Activated T-cell treated with anti-CD3 and anti-CD28 coated beads, Interleukin-2, amount 50 U/mL, for 4 hours (primary cell): ENCODE measurements around the gene ATG7. TPM values are rescaled to one million over a fixed set of nuclear protein-coding genes. Genes with fewer than 3 reads are reported as not detected.

Source experiments
- ATAC-seq, 2 donors: fragments of 200-7000 bp; cut with Tn5 transposase; one replicate each; pipeline ENCODE4 v1.10.0; 2021
- DNase-seq: peaks from one replicate; pipeline ENCODE4 v3.0.0-alpha.2; 2020
- H3K27me3 Mint-ChIP-seq: one replicate; pipeline ENCODE4 v1.8.0; 2021; ENCODE audit warnings: low read depth, mixed read lengths
- H3K36me3 Mint-ChIP-seq: one replicate; pipeline ENCODE4 v1.8.0; 2022; ENCODE audit warnings: mixed read lengths; ENCODE audit not compliant: insufficient read depth
- H3K4me1 Mint-ChIP-seq: one replicate; pipeline ENCODE4 v1.8.0; 2021; ENCODE audit warnings: low read depth, mixed read lengths
- H3K4me3 Mint-ChIP-seq: one replicate; pipeline ENCODE4 v1.8.0; 2021; ENCODE audit warnings: mild to moderate bottlenecking, moderate library complexity, mixed read lengths
- H3K9me3 Mint-ChIP-seq: one replicate; pipeline ENCODE4 v1.8.0; 2021; ENCODE audit warnings: mixed read lengths
- total RNA-seq, 3 donors: library from RNA; stranded (reverse); gene quantifications; one replicate each; pipeline ENCODE4 v1.2.1, GENCODE V29; 2021

ATG7 gene
- total RNA-seq, 3 donors from 2014 or later: 32.6 to 36.6 (median 35.6) TPM

DNA sequence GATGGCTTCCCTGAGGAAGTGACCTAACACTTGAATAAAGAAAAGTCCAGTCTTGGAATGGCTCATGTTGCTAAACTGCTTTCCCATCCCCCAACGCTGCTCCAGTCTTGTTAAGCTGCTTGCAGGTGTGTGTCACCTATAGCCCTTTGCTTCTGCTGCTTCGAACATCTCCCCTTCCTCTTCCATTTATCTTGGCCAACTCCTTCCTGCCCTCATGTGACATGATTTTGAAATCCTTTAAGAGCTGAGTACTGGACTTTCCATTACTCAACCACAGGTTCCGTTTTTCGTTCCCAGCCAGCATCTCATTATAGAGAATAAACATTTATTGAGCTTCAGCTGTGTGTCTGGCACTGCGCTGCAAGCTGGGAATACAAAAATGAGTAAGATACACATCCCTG, 1.7 kb downstream of the ATG7 start:
- peaks cover 40% of the 10 kb centered on the region for H3K36me3 Mint-ChIP-seq
- DNase-seq: no peak
- no peak for ATAC-seq
- peaks cover 54% of the 10 kb centered on the region for H3K4me1 Mint-ChIP-seq
- peak overlapping the region; percentile 96 for H3K4me3 Mint-ChIP-seq
- no peaks in the 10 kb centered on the region for H3K27me3 Mint-ChIP-seq
- H3K9me3 Mint-ChIP-seq: peaks cover 8% of the 10 kb centered on the region

GRCh38 chr3:11274566-11275142, 2.5 kb downstream of the ATG7 start:
- no peak for ATAC-seq
- H3K9me3 Mint-ChIP-seq: peaks cover 8% of the 10 kb centered on the region
- H3K27me3 Mint-ChIP-seq: no peaks in the 10 kb centered on the region
- H3K4me3 Mint-ChIP-seq: peak overlapping the region; percentile 96
- peaks cover 56% of the 10 kb centered on the region for H3K4me1 Mint-ChIP-seq
- H3K36me3 Mint-ChIP-seq: peaks cover 41% of the 10 kb centered on the region
- DNase-seq: no peak

DNA sequence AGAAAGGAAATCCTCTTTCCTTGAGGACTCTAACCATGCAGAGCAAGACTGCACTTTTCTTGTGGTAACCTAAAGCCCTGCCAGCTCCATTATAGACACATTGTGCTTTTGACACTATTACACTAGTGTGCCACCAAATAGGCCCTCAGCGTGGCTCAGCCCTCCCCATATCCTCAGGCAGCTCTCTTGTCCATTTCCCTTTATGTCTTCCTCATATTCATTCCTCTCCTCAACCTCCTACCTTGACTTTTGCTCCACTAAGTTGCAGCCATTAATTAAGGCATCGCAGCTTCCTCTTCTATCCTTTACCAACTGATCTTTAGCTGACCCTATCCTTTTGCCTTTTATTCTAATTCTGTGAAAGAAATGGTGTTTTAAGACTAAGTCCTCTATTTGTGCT, 3.7 kb downstream of the ATG7 start:
- Mint-ChIP-seq H3K27me3 (no peaks in the 10 kb centered on the region), H3K4me1 (peaks cover 56% of the 10 kb centered on the region), H3K9me3 (peaks cover 8% of the 10 kb centered on the region), H3K36me3 (peaks cover 48% of the 10 kb centered on the region), H3K4me3 (no peak overlapping the region)
- ATAC-seq (no peak), DNase-seq (no peak)

DNA sequence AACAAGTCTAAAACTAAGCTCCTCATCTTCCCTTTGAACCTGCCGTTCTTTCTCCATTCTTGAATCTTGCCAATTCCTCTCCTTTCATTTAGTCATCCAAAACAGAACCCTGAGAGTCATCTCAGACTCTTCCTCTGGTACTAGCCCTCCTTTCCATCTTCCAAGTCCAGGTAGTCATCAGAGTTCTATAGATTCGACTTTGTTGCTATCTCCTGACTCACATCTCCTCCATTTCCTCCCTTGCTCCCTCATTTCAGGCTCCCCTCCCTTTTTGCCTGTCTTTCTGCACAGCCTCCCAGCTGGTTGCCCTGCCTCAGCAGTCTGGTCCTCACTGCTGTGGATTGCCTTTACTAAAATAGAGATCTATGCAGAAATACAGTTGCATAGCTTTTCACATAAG, 4.7 kb downstream of the ATG7 start:
- ATAC-seq: no peak
- Mint-ChIP-seq H3K9me3 (peaks cover 8% of the 10 kb centered on the region), H3K27me3 (no peaks in the 10 kb centered on the region), H3K36me3 (peaks cover 50% of the 10 kb centered on the region), H3K4me1 (peaks cover 53% of the 10 kb centered on the region), H3K4me3 (no peak overlapping the region)
- no peak for DNase-seq

- ATAC-seq (no peak), DNase-seq (no peak)
- H3K4me3 Mint-ChIP-seq: no peak overlapping the region
- H3K9me3 Mint-ChIP-seq: no peaks in the 10 kb centered on the region
- H3K36me3 Mint-ChIP-seq: peaks cover 45% of the 10 kb centered on the region
- H3K4me1 Mint-ChIP-seq: peaks cover 18% of the 10 kb centered on the region
- H3K27me3 Mint-ChIP-seq: no peaks in the 10 kb centered on the region
Observed at GRCh38 chr3:11282250-11283138, 10.3 kb downstream of the ATG7 start.

- Mint-ChIP-seq H3K4me1 (peaks cover 21% of the 10 kb centered on the region), H3K27me3 (no peaks in the 10 kb centered on the region)
Observed at GRCh38 chr3:11283139-11283475, 10.9 kb downstream of the ATG7 start.

DNA sequence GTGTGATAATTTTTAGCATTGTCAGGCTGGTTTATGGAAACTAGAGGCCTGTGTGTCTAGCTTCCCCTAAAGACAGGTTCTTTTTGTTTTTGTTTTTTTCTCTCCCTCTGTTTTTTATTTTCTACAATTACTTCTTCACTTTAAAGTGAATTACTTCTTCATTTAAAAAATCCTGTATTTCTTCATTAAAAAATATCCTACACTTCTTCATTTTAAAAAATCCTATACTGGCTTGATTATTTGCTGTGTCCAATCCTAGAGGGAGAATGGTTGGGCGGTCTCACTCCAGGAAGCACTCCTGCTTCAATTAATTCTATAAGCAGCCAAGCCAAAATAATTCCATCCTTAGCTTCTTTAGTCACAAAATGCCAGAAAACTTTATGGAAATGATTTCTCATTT, 11.8 kb downstream of the ATG7 start:
- Mint-ChIP-seq H3K9me3 (no peaks in the 10 kb centered on the region), H3K4me3 (no peak overlapping the region), H3K4me1 (peaks cover 23% of the 10 kb centered on the region), H3K36me3 (peaks cover 39% of the 10 kb centered on the region), H3K27me3 (no peaks in the 10 kb centered on the region)
- ATAC-seq (no peak), DNase-seq (no peak)

More at GRCh38 chr3:11283139-11283475, 10.9 kb downstream of the ATG7 start:
- Mint-ChIP-seq H3K9me3 (no peaks in the 10 kb centered on the region), H3K36me3 (peaks cover 42% of the 10 kb centered on the region), H3K4me3 (no peak overlapping the region)
- no peak for DNase-seq
- ATAC-seq: no peak

DNA sequence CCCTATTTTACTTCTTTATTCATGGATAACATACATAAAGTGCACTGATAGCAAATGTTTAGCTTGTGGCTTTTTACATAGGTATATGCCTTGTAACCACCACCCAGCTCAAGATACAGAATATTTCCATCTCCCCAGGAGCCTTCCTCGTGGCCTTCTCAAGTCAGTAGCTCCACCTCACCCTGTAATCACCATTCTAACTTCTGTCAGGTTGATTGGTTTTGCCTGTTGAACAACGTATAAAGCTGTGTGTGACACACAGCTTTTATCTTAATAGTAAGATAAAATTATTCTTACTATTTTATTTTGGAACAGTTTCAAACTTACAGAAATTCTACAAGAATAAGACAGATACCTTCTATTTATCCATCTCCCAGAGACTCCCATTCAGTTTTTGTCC, 13.3 kb downstream of the ATG7 start:
- H3K4me1 Mint-ChIP-seq: peaks cover 37% of the 10 kb centered on the region
- ATAC-seq (no peak), DNase-seq (no peak)
- H3K36me3 Mint-ChIP-seq: peaks cover 37% of the 10 kb centered on the region
- no peaks in the 10 kb centered on the region for H3K9me3 Mint-ChIP-seq
- H3K27me3 Mint-ChIP-seq: no peaks in the 10 kb centered on the region
- H3K4me3 Mint-ChIP-seq: no peak overlapping the region

DNA sequence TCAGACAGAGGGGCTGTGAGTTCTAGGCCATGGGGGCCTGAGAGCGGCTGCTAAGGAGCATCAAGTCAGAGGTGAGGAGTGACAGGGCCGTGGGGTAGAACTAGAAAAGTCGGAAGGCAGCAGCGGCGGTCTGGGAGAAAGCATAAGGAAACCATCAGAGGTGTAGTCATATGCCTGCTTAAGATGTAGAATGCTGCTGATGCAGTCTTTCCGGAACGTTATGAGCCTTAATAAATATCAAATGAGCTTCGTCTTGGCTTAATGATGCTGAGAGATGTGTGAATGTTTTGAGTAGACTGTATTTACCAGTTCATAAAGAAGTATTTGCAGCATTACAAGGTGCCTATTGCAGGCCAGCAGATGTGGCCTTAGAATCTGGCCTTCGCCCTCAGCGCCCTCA, 15.2 kb downstream of the ATG7 start:
- H3K36me3 Mint-ChIP-seq: peaks cover 32% of the 10 kb centered on the region
- peaks cover 53% of the 10 kb centered on the region for H3K4me1 Mint-ChIP-seq
- ATAC-seq (no peak), DNase-seq (no peak)
- H3K27me3 Mint-ChIP-seq: no peaks in the 10 kb centered on the region
- H3K9me3 Mint-ChIP-seq: no peaks in the 10 kb centered on the region
- no peak overlapping the region for H3K4me3 Mint-ChIP-seq

- no peak for ATAC-seq
- H3K4me1 Mint-ChIP-seq: peaks cover 57% of the 10 kb centered on the region
- H3K9me3 Mint-ChIP-seq: no peaks in the 10 kb centered on the region
- H3K4me3 Mint-ChIP-seq: no peak overlapping the region
- no peak for DNase-seq
- H3K36me3 Mint-ChIP-seq: peaks cover 32% of the 10 kb centered on the region
- no peaks in the 10 kb centered on the region for H3K27me3 Mint-ChIP-seq
Observed at GRCh38 chr3:11288021-11288491, 15.9 kb downstream of the ATG7 start.

- DNase-seq (no peak), ATAC-seq (peak; percentile 65 to 66)
- Mint-ChIP-seq H3K9me3 (no peaks in the 10 kb centered on the region), H3K4me3 (peak overlapping the region; percentile 14), H3K27me3 (no peaks in the 10 kb centered on the region), H3K4me1 (peaks cover 57% of the 10 kb centered on the region), H3K36me3 (peaks cover 29% of the 10 kb centered on the region)
Observed at GRCh38 chr3:11288786-11289637, 16.8 kb downstream of the ATG7 start.

DNA sequence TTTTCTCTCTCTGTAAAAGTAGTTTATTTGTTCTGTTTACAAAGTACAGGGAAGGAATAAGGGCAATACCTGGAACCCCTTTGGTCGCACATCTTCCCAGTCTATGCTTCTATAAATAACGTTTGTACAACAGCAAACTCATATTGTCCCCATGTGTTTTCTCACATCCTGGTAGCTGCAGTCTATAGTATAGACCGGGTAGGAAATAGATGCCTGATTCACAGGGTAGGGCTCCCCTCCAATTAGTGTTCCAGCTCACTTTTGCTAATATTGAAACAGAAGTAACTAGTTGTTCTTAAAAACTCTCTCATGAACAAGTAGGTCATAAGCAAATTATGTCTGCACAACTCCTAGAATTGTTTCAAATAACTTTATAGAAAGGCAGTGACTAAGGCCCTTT, 17.7 kb downstream of the ATG7 start:
- H3K36me3 Mint-ChIP-seq: peaks cover 27% of the 10 kb centered on the region
- H3K27me3 Mint-ChIP-seq: no peaks in the 10 kb centered on the region
- ATAC-seq (no peak), DNase-seq (no peak)
- no peaks in the 10 kb centered on the region for H3K9me3 Mint-ChIP-seq
- H3K4me1 Mint-ChIP-seq: peaks cover 57% of the 10 kb centered on the region
- no peak overlapping the region for H3K4me3 Mint-ChIP-seq

- ATAC-seq (peak; percentile 62 to 74), DNase-seq (no peak)
- H3K27me3 Mint-ChIP-seq: no peaks in the 10 kb centered on the region
- peaks cover 22% of the 10 kb centered on the region for H3K36me3 Mint-ChIP-seq
- peaks cover 57% of the 10 kb centered on the region for H3K4me1 Mint-ChIP-seq
- peak overlapping the region; percentile 14 for H3K4me3 Mint-ChIP-seq
- H3K9me3 Mint-ChIP-seq: no peaks in the 10 kb centered on the region
Observed at GRCh38 chr3:11290743-11291680, 18.8 kb downstream of the ATG7 start.
